Ovary (tissue), 9 donors: Measurements from ENCODE around the gene CMPK2. TPM values are rescaled to one million over a fixed set of nuclear protein-coding genes. Genes with fewer than 3 reads are reported as not detected.
A peak's percentile ranks its signal among the peaks of the same experiment; 100 is the strongest.
"Not testable (repeated sequence)": the region's sequence is repeated elsewhere in the genome, so short reads cannot be mapped to it uniquely, and the experiment has no call there.

Experiments
- DNase-seq, 5 donors: peaks; one replicate each; pipeline ENCODE4 v3.0.0-alpha.2; 2019 to 2020
- H3K27ac ChIP-seq, 2 donors: fragments of 200-600 bp; one replicate each; pipeline versions ENCODE4 v1.5.1 to v1.8.0; 2019 to 2022
- H3K27me3 ChIP-seq: fragments of 200-600 bp; one replicate; pipeline ENCODE4 v1.8.0; 2022
- H3K36me3 ChIP-seq: fragments of 200-600 bp; sonication (generic); one replicate; pipeline ENCODE4 v1.5.1; 2019
- H3K4me1 ChIP-seq: one replicate; pipeline ENCODE4 v1.8.1; 2013; ENCODE audit warnings: mild to moderate bottlenecking, moderate library complexity; ENCODE audit not compliant: insufficient read depth
- H3K4me3 ChIP-seq: fragments of 200-600 bp; sonication (generic); one replicate; pipeline ENCODE4 v1.5.1; 2017
- H3K9me3 ChIP-seq, 2 donors: fragments of 200-600 bp in 1 of 2; sonication (generic) in 1 of 2; one replicate each; pipeline versions ENCODE4 v1.5.1 to v1.8.1; 2013 to 2019; ENCODE audit warnings: mild to moderate bottlenecking in 1 of 2, moderate library complexity in 1 of 2
- EP300 ChIP-seq: sonication (generic); formaldehyde crosslinking; IDR thresholded peaks from one replicate; pipeline ENCODE4 v1.6.1; 2017; ENCODE audit warnings: antibody characterized with exemption
- POLR2A ChIP-seq: fragments of 450-650 bp; IDR thresholded peaks from one replicate; pipeline ENCODE4 v1.6.1; 2017; ENCODE audit warnings: antibody characterized with exemption, mild to moderate bottlenecking, moderate library complexity
- WGBS, 3 donors: extraction: QIAGEN DNeasy Blood & Tissue Kit in 1 of 3; methylation state at CpG; one replicate each; pipeline versions ENCODE4 v1.1.5 to v1.1.7; 2013 to 2017; 5-methylcytosine and 5-hydroxymethylcytosine counted together
- intact Hi-C, 4 donors: fragments of 100-400 bp; cut with DNase I; formaldehyde crosslinking; loops; one replicate each; pipeline versions ENCODE4 v1.11.0 to v1.15.1; 2022 to 2023
- polyA plus RNA-seq, 2 donors: library from polyadenylated mRNA; stranded (reverse); fragments of 200-250 nt in 1 of 2; fragments of 350-450 nt in 1 of 2; fragmentation: Illumina TruSeq in 1 of 2; extraction: RNeasy Lipid Tissue Mini Kit (QIAGEN cat#74804) in 1 of 2; gene quantifications; one replicate each; pipeline ENCODE4 v1.2.3, GENCODE V29; 2013 to 2014
- total RNA-seq, 7 donors: library from RNA; depleted of rRNA in 2 of 7; stranded (reverse); fragments of >200 nt in 2 of 7; fragmentation: NEBNext Ultra II Directional in 3 of 7; extraction: Animal tissue kit (Norgen Biotek cat#: 25700) in 3 of 7; gene quantifications; one replicate each; pipeline versions ENCODE4 v1.1.0 to v1.2.4, GENCODE V29; 2016 to 2023
- TF ChIP-seq, protein P1 (sequence below), 3 donors: fragments of 450-650 bp in 2 of 3; fragments of 200-600 bp in 1 of 3; IDR thresholded peaks; one replicate each; pipeline versions ENCODE4 v1.5.1 to v1.8.0; 2016 to 2022; ENCODE audit warnings: antibody characterized with exemption in 3 of 3, mild to moderate bottlenecking in 1 of 3
- donor health status: DM: no; HTN: no; CAD: no; lungs with moderate emphysema.
- donor health status: DM: no; HTN: no; CAD: no.
- donor health status: Bipolar disorder and iron deficiency.
- donor health status: DM: yes; HTN: yes; CAD: no.
- donor health status: DM: no; HTN: no; CAD: no.
- donor health status: DM: yes; HTN: yes; CAD: no.

Gene CMPK2
- total and polyA plus RNA-seq, 9 donors: 2.7 to 11.5 (median 4.2) TPM

DNA sequence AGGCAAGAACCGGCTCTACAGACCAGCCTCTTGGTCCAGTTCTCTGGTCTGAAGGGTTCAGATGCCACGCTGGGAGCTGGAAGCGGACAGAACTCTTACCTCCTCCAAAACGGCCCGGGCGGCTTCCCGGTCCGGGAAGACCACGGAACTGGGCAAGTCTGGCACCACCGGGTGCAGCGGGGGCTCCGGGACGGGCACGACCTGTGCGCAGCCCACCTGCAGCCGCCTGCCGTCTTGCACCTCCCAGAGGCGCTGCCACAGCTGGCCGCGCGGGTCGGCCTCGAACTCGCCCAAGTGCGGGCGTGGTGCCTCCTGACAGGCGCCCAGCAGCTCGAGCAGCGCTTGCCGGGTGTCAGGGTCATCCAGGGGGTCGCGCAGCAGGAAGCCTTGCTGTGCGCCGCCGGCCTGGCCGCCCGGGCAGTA is 773 bp downstream of the CMPK2 start:
- intact Hi-C loops: no loop called here
- TF ChIP-seq, protein P1, sequence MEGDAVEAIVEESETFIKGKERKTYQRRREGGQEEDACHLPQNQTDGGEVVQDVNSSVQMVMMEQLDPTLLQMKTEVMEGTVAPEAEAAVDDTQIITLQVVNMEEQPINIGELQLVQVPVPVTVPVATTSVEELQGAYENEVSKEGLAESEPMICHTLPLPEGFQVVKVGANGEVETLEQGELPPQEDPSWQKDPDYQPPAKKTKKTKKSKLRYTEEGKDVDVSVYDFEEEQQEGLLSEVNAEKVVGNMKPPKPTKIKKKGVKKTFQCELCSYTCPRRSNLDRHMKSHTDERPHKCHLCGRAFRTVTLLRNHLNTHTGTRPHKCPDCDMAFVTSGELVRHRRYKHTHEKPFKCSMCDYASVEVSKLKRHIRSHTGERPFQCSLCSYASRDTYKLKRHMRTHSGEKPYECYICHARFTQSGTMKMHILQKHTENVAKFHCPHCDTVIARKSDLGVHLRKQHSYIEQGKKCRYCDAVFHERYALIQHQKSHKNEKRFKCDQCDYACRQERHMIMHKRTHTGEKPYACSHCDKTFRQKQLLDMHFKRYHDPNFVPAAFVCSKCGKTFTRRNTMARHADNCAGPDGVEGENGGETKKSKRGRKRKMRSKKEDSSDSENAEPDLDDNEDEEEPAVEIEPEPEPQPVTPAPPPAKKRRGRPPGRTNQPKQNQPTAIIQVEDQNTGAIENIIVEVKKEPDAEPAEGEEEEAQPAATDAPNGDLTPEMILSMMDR (IDR thresholded peaks at IDR 0.05): no peak
- no peak for TF ChIP-seq POLR2A
- no peak for TF ChIP-seq EP300
- H3K9me3 ChIP-seq: peaks cover 0 to 4% of the 10 kb centered on the region in 2 donors
- DNase-seq: peak in 3 of 5 donors; percentile 29 to 71 (median 68)
- peak overlapping the region; percentile 72 for H3K4me3 ChIP-seq
- peak overlapping the region; percentile 80 to 86 for H3K27ac ChIP-seq
- H3K36me3 ChIP-seq: no peaks in the 10 kb centered on the region
- 4 to 7% (median 5%) methylated on average over 35 to 37 of the region's 37 CpGs for WGBS, 3 donors
- no peaks in the 10 kb centered on the region for H3K27me3 ChIP-seq
- no peaks in the 10 kb centered on the region for H3K4me1 ChIP-seq

DNA sequence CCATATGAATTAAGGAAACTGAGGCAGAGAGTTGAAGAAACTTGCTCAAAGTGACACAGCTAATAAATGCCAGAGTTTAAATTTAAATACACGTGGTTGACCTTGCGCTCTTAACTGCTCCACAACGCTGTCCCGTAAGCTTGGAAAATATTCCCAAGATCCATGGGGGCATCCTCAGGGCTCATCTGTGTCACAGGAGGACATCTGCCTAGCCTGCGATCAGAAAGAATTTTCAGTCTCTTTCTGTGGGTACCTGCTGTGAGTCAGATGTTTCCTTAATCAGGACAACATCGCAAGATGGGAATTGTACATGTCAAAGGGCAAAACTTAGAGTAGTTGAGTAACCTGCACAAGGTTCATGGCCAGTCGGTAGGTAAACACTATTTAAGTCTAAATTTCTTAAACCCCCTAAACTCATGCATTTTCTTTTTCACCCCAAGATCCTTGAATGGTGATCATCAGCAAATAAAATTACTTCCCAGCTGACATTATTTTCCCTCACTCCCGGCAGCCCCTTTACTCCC is 1.4 kb downstream of the CMPK2 start:
- Histone ChIP-seq H3K27ac (no peak overlapping the region), H3K4me1 (no peaks in the 10 kb centered on the region), H3K9me3 (peaks cover 0 to 7% of the 10 kb centered on the region in 2 donors), H3K27me3 (no peaks in the 10 kb centered on the region), H3K4me3 (no peak overlapping the region), H3K36me3 (no peaks in the 10 kb centered on the region)
- intact Hi-C loops: no loop called here
- 67 to 70% (median 69%) methylated on average over 8 of the region's 8 CpGs for WGBS, 3 donors
- TF ChIP-seq, protein P1 (IDR thresholded peaks at IDR 0.05): no peak
- TF ChIP-seq POLR2A (no peak), EP300 (no peak)
- no peak for DNase-seq

DNA sequence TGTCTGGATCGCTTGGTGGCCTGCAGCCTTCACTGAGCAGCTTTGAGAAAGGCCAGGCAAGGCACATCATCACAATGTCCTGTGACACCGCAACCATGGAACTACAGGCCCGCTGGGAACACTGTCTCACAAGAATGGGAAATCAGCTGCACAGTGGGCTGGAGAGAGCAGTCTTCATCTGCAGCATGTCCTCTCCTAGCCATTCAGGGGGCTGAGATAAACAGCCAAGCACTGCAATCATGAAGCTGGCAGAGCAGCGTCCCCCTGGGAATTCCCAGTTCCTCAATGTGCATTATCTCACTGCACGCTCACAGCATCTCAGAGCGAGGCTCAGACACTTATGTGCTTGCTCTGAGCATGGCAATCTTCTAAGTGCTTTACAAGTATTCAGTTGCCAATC is 1.9 kb downstream of the CMPK2 start:
- H3K4me3 ChIP-seq: no peak overlapping the region
- 92 to 95% (median 93%) methylated on average over 6 of the region's 6 CpGs for WGBS, 3 donors
- no peaks in the 10 kb centered on the region for H3K36me3 ChIP-seq
- no peaks in the 10 kb centered on the region for H3K27me3 ChIP-seq
- intact Hi-C loops: no loop called here
- no peaks in the 10 kb centered on the region for H3K4me1 ChIP-seq
- TF ChIP-seq POLR2A (no peak), EP300 (no peak)
- TF ChIP-seq, protein P1 (IDR thresholded peaks at IDR 0.05): no peak
- peaks cover 0 to 7% of the 10 kb centered on the region in 2 donors for H3K9me3 ChIP-seq
- DNase-seq: no peak
- no peak overlapping the region for H3K27ac ChIP-seq

DNA sequence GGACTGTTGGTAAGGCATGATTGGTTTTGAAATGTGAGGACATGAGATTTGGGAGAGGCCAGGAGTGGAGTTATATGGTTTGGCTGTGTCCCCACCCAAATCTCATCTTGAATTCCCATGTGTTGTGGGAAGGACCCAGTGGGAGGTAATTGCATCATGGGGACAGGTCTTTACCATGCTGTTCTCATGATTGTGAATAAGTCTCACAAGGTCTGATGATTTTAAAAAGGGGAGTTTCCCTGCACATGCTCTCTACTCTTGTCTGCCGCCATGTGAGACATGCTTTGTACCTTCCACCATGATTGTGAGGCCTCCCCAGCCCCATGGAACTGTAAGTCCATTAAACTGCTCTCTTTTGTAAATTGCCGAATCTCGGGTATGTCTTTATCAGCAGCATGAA is 5.4 kb downstream of the CMPK2 start:
- TF ChIP-seq, protein P1 (IDR thresholded peaks at IDR 0.05): no peak
- TF ChIP-seq EP300 (no peak), POLR2A (no peak)
- intact Hi-C loops: no loop called here
- H3K36me3 ChIP-seq: no peaks in the 10 kb centered on the region

DNA sequence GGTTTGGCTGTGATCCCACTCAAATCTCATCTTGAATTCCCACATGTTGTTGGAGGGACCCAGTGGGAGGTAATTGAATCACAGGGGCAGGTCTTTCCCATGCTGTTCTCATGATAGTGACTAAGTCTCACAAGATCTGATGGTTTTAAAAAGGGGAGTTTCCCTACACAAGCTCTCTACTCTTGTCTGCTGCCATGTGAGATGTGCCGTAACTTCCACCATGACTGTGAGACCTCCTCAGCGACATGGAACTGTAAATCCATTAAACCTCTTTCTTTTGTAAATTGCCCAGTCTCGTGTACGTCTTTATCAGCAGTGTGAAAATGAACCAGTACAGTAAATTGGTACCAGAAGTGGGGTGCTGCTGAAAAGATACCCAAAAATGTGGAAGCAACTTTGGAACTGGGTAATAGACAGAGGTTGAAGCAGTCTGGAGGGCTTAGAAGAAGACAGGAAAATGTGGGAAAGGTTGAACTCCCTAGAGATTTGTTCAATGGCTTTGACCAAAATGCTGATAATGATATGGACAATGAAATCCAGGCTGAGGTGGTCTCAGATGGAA is 7.2 kb downstream of the CMPK2 start:
- WGBS, 3 donors: 96 to 99% (median 98%) methylated on average over 4 of the region's 4 CpGs
- H3K4me3 ChIP-seq, H3K27ac ChIP-seq, H3K4me1 ChIP-seq, intact Hi-C loops, DNase-seq, H3K36me3 ChIP-seq, H3K27me3 ChIP-seq: not testable (repeated sequence)
- peaks cover 0 to 12% of the 10 kb centered on the region in 2 donors for H3K9me3 ChIP-seq

More for the DNA sequence above, 5.4 kb downstream of the CMPK2 start:
- 97 to 99% (median 99%) methylated on average over 3 of the region's 3 CpGs for WGBS, 3 donors
- Histone ChIP-seq H3K4me3 (no peak overlapping the region), H3K27ac (no peak overlapping the region), H3K27me3 (no peaks in the 10 kb centered on the region), H3K4me1 (no peaks in the 10 kb centered on the region), H3K9me3 (peaks cover 0 to 12% of the 10 kb centered on the region in 2 donors)
- DNase-seq: no peak
